RWPE2 (cell line): ENCODE results near the gene SPINT3.

Experiments
- ATAC-seq: fragments of 200-7000 bp; cut with Tn5 transposase; 3 replicates; pipeline ENCODE4 v1.9.1; 2021; ENCODE audit warnings: low read depth
- DNase-seq: peaks from one replicate; pipeline ENCODE4 v3.0.0-alpha.2; 2020; ENCODE audit warnings: low spot score
- H3K27ac ChIP-seq: fragments of 450-650 bp; 2 replicates; pipeline ENCODE4 v1.5.1; 2017; ENCODE audit warnings: mild to moderate bottlenecking; ENCODE audit not compliant: poor library complexity, severe bottlenecking
- H3K27me3 ChIP-seq: fragments of 250-450 bp; sonication (Bioruptor Pico); 2 replicates; pipeline ENCODE4 v1.5.1; 2021; ENCODE audit warnings: mild to moderate bottlenecking, moderate library complexity; ENCODE audit not compliant: insufficient read depth, poor library complexity, severe bottlenecking
- H3K36me3 ChIP-seq: fragments of 250-450 bp; sonication (Bioruptor Pico); 2 replicates; pipeline ENCODE4 v1.5.1; 2020; ENCODE audit warnings: low read depth, mild to moderate bottlenecking, moderate library complexity
- H3K4me1 ChIP-seq: fragments of 250-450 bp; sonication (Bioruptor Pico); 2 replicates; pipeline ENCODE4 v1.5.1; 2021; ENCODE audit warnings: mild to moderate bottlenecking, moderate library complexity; ENCODE audit not compliant: insufficient read depth, poor library complexity, severe bottlenecking
- H3K4me3 ChIP-seq: fragments of 250-450 bp; sonication (Bioruptor Pico); 2 replicates; pipeline ENCODE4 v1.5.1; 2021; ENCODE audit warnings: mild to moderate bottlenecking, moderate library complexity; ENCODE audit not compliant: severe bottlenecking
- H3K9me3 ChIP-seq: fragments of 250-450 bp; sonication (Bioruptor Pico); 2 replicates; pipeline ENCODE4 v1.5.1; 2021; ENCODE audit warnings: mild to moderate bottlenecking, moderate library complexity; ENCODE audit not compliant: severe bottlenecking
- CTCF ChIP-seq: fragments of 450-650 bp; IDR thresholded peaks from one replicate; pipeline ENCODE4 v1.5.1; 2017; ENCODE audit warnings: mild to moderate bottlenecking, moderate library complexity; ENCODE audit not compliant: poor library complexity, severe bottlenecking

Gene SPINT3

GRCh38 chr20:45539382-45539781 lies 24.0 kb upstream of the SPINT3 start, which contains the start of gene WFDC6:
Gene WFDC6 (minus strand): TSS chr20:45539482. CDS start chr20:45539407, 75 bp downstream.
- ATAC-seq (no peak), DNase-seq (no peak)
- no peak within 1 kb of the TSS for H3K27ac ChIP-seq
- H3K36me3 ChIP-seq = no peaks in the 10 kb centered on the region
- no peak for TF ChIP-seq CTCF
- no peaks in the 10 kb centered on the region for H3K4me1 ChIP-seq
- H3K4me3 ChIP-seq = no peak within 1 kb of the TSS
- H3K9me3 ChIP-seq = no peaks in the 10 kb centered on the region
- peaks cover 45% of the 10 kb centered on the region for H3K27me3 ChIP-seq

GRCh38 chr20:45538209-45538799 lies 22.9 kb upstream of the SPINT3 start:
- Histone ChIP-seq H3K27ac (no peak overlapping the region), H3K4me1 (no peaks in the 10 kb centered on the region), H3K9me3 (no peaks in the 10 kb centered on the region), H3K4me3 (no peak overlapping the region), H3K36me3 (no peaks in the 10 kb centered on the region), H3K27me3 (peaks cover 40% of the 10 kb centered on the region)
- TF ChIP-seq CTCF = peak; percentile 27
- DNase-seq (peak; percentile 87), ATAC-seq (peak; percentile 92)

GRCh38 chr20:45527294-45527693 lies 11.9 kb upstream of the SPINT3 start:
- TF ChIP-seq CTCF = no peak
- ATAC-seq = no peak
- H3K27ac ChIP-seq = no peak overlapping the region

GRCh38 chr20:45523821-45524220 lies 8.4 kb upstream of the SPINT3 start:
- DNase-seq (no peak), ATAC-seq (peak; percentile 75)
- Histone ChIP-seq H3K36me3 (no peaks in the 10 kb centered on the region), H3K27ac (no peak overlapping the region), H3K27me3 (peaks cover 1% of the 10 kb centered on the region), H3K4me3 (no peak overlapping the region), H3K4me1 (no peaks in the 10 kb centered on the region), H3K9me3 (no peaks in the 10 kb centered on the region)
- TF ChIP-seq CTCF = no peak

More at GRCh38 chr20:45527294-45527693, 11.9 kb upstream of the SPINT3 start:
- no peaks in the 10 kb centered on the region for H3K36me3 ChIP-seq
- no peak for DNase-seq
- peaks cover 7% of the 10 kb centered on the region for H3K27me3 ChIP-seq
- H3K9me3 ChIP-seq = no peaks in the 10 kb centered on the region
- no peaks in the 10 kb centered on the region for H3K4me1 ChIP-seq
- no peak overlapping the region for H3K4me3 ChIP-seq

GRCh38 chr20:45518282-45518681 lies 2.9 kb upstream of the SPINT3 start:
- H3K9me3 ChIP-seq = no peaks in the 10 kb centered on the region
- DNase-seq = peak; percentile 90
- H3K36me3 ChIP-seq = no peaks in the 10 kb centered on the region
- peak; percentile 99 for ATAC-seq
- peak overlapping the region; percentile 0 for H3K27ac ChIP-seq
- no peak overlapping the region for H3K4me3 ChIP-seq
- peaks cover 11% of the 10 kb centered on the region for H3K4me1 ChIP-seq
- H3K27me3 ChIP-seq = no peaks in the 10 kb centered on the region
- TF ChIP-seq CTCF = no peak
